ENCODE measurements around the gene HCN2.

- TF ChIP-seq CTCF (IDR thresholded peaks at IDR 0.05) (no peak), SMC3 (IDR thresholded peaks at IDR 0.05; ENCODE audit: low read depth, low read length) (no peak), EP300 (IDR thresholded peaks at IDR 0.05; ENCODE audit: borderline replicate concordance in 1 of 2, low read depth in 1 of 2, low read length in 1 of 2) (no peak), USF2 (IDR thresholded peaks at IDR 0.05; ENCODE audit: borderline replicate concordance, low read depth, low read length) (no peak), TAF1 (IDR thresholded peaks at IDR 0.05; ENCODE audit: borderline replicate concordance, low read depth, low read length) (no peak)
These were observed 29.6 kb upstream of the HCN2 start for GRCh38 chr19:560121-560520.
